ENCODE data around the gene TMEM86B.

The TMEM86B gene

DNA sequence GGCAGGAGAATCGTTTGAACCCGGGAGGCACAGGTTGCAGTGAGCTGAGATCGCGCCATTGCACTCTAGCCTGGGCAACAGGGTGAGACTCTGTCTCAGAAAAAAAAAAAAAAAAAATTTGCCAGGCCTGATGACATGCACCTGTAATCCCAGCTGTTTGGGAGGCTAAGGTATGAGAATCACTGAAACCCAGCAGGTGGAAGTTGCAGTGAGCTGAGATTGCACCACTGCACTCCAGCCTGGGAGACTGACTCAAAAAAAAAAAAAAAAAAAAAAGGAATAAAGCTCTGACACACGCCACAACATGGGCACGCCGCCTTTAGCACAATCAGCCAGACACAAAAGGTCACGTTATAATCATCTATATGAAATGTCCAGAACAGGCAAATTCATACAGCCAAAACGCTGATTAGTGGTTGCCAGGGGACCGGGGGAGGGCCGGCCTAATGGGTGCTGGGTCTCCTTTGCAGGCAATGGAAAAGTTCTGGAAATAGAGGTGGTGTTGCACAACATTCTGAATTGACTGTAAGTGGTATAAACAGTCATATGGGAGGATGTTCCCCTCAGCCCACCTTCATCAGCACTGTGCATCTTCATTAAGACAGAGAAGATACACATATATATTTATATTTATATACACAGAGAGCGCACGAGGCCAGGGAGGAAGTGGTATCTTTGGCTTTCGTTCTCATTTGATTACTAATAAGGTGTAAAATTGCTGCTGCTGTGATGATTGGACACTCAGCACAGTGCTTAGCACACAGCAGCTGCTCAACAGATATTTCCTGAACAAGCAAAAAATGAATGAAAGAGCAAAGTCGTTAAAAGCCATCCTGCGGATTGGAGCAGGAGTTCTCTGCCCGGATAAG lies 47.5 kb upstream of the TMEM86B start:
- Histone ChIP-seq H3K4me2 (ENCODE audit: low read length) (peak overlapping the region; percentile 92), H3K79me2 (ENCODE audit: control insufficient read depth, low read length) (peaks cover 14% of the 10 kb centered on the region), H3F3A (ENCODE audit: control insufficient read depth, insufficient read depth) (peaks cover 28% of the 10 kb centered on the region), H3K9me3 (ENCODE audit: control insufficient read depth, insufficient read depth, low read length) (no peaks in the 10 kb centered on the region), H3K4me3 (ENCODE audit: low read length) (peak overlapping the region; percentile 72), H3K4me1 (ENCODE audit: control insufficient read depth, low read length) (peaks cover 60% of the 10 kb centered on the region), H3K27me3 (ENCODE audit: control insufficient read depth, low read length) (no peaks in the 10 kb centered on the region; the same call in 1 of the 2 replicates), H3K9me2 (replicated peaks; ENCODE audit: control insufficient read depth, low read length) (no peaks in the 10 kb centered on the region), H3K27ac (ENCODE audit: low read depth, low read length) (peak overlapping the region; percentile 94), H3K36me3 (ENCODE audit: control insufficient read depth, low read length) (peaks cover 29% of the 10 kb centered on the region), H4K20me1 (ENCODE audit: control insufficient read depth, insufficient read depth, low read depth, low read length) (0 out of 2 replicates have a peak, but pooled peaks cover 9% of the 10 kb centered on the region)
- TF ChIP-seq, protein P1, sequence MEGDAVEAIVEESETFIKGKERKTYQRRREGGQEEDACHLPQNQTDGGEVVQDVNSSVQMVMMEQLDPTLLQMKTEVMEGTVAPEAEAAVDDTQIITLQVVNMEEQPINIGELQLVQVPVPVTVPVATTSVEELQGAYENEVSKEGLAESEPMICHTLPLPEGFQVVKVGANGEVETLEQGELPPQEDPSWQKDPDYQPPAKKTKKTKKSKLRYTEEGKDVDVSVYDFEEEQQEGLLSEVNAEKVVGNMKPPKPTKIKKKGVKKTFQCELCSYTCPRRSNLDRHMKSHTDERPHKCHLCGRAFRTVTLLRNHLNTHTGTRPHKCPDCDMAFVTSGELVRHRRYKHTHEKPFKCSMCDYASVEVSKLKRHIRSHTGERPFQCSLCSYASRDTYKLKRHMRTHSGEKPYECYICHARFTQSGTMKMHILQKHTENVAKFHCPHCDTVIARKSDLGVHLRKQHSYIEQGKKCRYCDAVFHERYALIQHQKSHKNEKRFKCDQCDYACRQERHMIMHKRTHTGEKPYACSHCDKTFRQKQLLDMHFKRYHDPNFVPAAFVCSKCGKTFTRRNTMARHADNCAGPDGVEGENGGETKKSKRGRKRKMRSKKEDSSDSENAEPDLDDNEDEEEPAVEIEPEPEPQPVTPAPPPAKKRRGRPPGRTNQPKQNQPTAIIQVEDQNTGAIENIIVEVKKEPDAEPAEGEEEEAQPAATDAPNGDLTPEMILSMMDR (IDR thresholded peaks at IDR 0.05; ENCODE audit: low read depth, low read length, poor library complexity, severe bottlenecking), result no peak
- no peak for TF ChIP-seq EZH2phosphoT487 (IDR thresholded peaks at IDR 0.05; ENCODE audit: borderline replicate concordance, low read length)

DNA sequence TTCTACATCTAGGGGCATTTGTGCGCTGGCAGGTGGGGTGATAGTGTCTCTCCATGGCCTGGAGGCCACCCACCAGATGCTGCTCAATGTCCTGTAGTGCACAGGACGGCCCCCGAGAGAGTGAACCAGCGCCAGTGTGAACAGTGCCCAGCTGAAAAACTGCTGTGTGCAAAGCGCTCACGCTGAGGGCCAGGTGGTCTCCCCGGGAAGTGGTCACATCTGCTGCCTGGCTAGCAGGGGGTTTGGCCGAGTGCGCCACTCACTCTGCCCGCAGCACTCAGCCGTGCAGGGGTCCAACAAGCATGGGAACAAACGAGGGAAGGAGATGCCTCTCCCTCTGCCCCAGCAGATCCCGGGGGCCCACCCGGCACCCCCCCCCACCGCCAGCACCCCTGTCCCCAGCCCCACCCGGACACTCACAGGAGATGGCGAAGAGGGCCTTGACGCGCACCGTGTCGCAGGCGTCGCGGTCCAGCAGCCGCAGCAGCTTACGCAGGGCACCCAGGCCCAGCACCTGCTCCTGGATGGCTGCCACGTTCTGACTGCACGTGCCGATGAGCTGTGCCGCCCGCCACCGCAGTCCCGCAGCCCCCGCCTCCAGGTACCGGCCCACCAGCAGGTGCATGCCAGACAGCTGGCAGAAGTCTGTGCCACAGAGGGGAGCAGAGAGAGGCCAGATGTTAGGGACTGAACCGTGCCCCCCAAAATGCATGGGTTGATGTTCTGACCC lies 45.6 kb upstream of the TMEM86B start:
- H3K4me1 ChIP-seq (ENCODE audit: control insufficient read depth, low read length), result peaks cover 46% of the 10 kb centered on the region
- peaks cover 23% of the 10 kb centered on the region for H3F3A ChIP-seq (ENCODE audit: control insufficient read depth, insufficient read depth)
- no peak overlapping the region for H3K4me3 ChIP-seq (ENCODE audit: low read length)
- no peaks in the 10 kb centered on the region for H3K9me2 ChIP-seq (replicated peaks; ENCODE audit: control insufficient read depth, low read length)
- H3K27me3 ChIP-seq (ENCODE audit: control insufficient read depth, low read length), result no peaks in the 10 kb centered on the region; the same call in 1 of the 2 replicates
- no peak overlapping the region for H3K4me2 ChIP-seq (ENCODE audit: low read length)
- H4K20me1 ChIP-seq (ENCODE audit: control insufficient read depth, insufficient read depth, low read depth, low read length), result 0 out of 2 replicates have a peak, but pooled peaks cover 9% of the 10 kb centered on the region
- no peak for TF ChIP-seq EZH2phosphoT487 (IDR thresholded peaks at IDR 0.05; ENCODE audit: borderline replicate concordance, low read length)
- TF ChIP-seq, protein P1 (IDR thresholded peaks at IDR 0.05; ENCODE audit: low read depth, low read length, poor library complexity, severe bottlenecking), result no peak
- peaks cover 29% of the 10 kb centered on the region for H3K36me3 ChIP-seq (ENCODE audit: control insufficient read depth, low read length)
- H3K9me3 ChIP-seq (ENCODE audit: control insufficient read depth, insufficient read depth, low read length), result no peaks in the 10 kb centered on the region
- H3K79me2 ChIP-seq (ENCODE audit: control insufficient read depth, low read length), result peaks cover 9% of the 10 kb centered on the region
- no peak overlapping the region for H3K27ac ChIP-seq (ENCODE audit: low read depth, low read length)

DNA sequence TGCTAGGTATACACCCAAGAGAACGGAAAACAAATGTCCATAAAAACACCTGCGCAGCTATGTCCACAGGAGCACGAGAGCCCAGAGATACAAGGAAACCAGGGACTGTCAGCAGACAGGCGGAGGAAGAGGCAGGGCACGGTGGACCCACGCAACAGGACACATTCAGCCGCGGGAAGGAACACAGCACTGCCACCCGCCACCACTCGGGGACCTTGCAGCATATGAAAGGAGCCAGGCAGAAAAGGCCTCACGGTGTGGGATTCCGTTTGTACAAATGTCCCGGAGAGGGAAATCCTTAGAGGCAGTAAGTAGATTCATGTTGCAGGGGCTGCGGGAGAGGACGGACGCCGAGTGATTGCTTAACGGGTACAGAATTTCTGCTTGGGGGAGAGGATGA lies 43.6 kb upstream of the TMEM86B start:
- Histone ChIP-seq H3K79me2 (ENCODE audit: control insufficient read depth, low read length) (peaks cover 8% of the 10 kb centered on the region), H3K9me2 (replicated peaks; ENCODE audit: control insufficient read depth, low read length) (no peaks in the 10 kb centered on the region), H3K36me3 (ENCODE audit: control insufficient read depth, low read length) (peaks cover 21% of the 10 kb centered on the region), H3K4me3 (ENCODE audit: low read length) (no peak overlapping the region), H3F3A (ENCODE audit: control insufficient read depth, insufficient read depth) (peaks cover 20% of the 10 kb centered on the region), H3K4me1 (ENCODE audit: control insufficient read depth, low read length) (peaks cover 26% of the 10 kb centered on the region), H3K27me3 (ENCODE audit: control insufficient read depth, low read length) (no peaks in the 10 kb centered on the region; the same call in 1 of the 2 replicates), H3K4me2 (ENCODE audit: low read length) (no peak overlapping the region), H3K9me3 (ENCODE audit: control insufficient read depth, insufficient read depth, low read length) (no peaks in the 10 kb centered on the region), H4K20me1 (ENCODE audit: control insufficient read depth, insufficient read depth, low read depth, low read length) (0 out of 2 replicates have a peak, but pooled peaks cover 9% of the 10 kb centered on the region), H3K27ac (ENCODE audit: low read depth, low read length) (no peak overlapping the region)
- TF ChIP-seq, protein P1 (IDR thresholded peaks at IDR 0.05; ENCODE audit: low read depth, low read length, poor library complexity, severe bottlenecking), result no peak
- no peak for TF ChIP-seq EZH2phosphoT487 (IDR thresholded peaks at IDR 0.05; ENCODE audit: borderline replicate concordance, low read length)
